Stimulated activated CD8-positive, alpha-beta memory T cell treated with anti-CD3 and anti-CD28 coated beads, Interleukin-7, amount 100 ng/mL, for 4 hours (primary cell): Measurements from ENCODE around the gene MBNL1.

Source experiments
- DNase-seq, 2 donors: peaks; one replicate each; pipeline ENCODE4 v3.0.0-alpha.2; 2020; ENCODE audit warnings: low read depth in 2 of 2

The MBNL1 gene

GRCh38 chr3:152298393-152299248 is 29.9 kb downstream of the MBNL1 start:
- DNase-seq = no peak

DNA sequence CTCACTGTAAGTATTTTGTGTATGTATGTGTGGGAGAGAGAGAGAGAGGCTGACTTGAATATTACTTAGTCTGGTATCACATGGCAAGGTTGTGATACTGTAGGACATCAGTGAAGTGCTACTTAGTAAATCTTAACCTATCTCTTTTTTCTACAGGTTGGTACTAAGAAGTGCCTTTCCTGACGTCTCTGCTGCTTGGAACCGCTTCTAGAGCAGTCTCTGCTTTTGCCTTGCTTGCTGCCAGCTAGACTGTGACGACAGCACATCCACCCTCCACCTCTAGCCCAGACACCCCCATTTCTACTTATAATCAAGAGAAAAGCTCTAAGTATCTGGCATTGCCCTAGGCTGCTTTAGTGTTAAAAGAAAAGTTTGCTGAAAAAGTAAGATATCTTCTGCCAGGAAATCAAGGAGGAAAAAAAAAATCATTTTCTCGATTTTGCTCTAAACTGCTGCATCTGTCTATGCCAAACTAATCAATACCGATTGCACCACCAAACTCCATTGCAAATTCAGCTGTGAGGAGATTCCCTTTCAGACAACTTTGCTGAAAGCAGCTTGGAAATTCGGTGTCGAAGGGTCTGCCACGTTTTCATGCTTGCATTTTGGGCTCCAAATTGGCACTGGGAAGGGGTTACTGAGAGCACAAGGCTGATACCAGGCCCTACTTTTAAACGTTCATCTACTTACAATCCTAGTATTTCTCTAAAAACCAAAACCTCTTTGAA is 30.7 kb downstream of the MBNL1 start:
- DNase-seq = no peak

DNA sequence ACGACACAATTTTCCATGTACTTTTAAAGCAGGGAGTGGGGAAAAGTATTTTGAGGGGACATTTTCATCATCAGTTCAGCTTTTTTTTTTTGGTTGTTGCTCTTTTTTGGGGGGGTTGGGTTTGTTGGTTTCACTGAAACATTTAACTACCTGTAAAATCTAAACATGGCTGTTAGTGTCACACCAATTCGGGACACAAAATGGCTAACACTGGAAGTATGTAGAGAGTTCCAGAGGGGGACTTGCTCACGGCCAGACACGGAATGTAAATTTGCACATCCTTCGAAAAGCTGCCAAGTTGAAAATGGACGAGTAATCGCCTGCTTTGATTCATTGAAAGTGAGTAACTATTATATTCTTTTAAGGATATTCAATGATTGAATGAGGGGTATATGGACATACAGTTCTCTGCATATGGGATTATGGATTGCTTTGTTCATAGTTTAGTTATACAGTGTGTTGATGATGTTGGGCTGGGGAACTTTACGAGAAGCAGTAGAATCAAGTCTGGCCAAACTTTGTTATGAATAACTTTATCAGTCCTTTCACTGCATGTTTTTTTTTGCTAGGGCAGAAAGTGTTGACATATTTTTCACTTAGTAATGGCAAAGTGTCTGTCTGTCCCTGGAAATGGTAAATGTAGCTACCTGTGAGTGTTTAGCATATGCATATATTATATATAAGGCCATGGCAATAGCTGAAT is 31.5 kb downstream of the MBNL1 start:
- no peak for DNase-seq

- no peak for DNase-seq
Observed at GRCh38 chr3:152301745-152302181, 33.0 kb downstream of the MBNL1 start.

GRCh38 chr3:152302521-152303021 is 33.8 kb downstream of the MBNL1 start:
- no peak for DNase-seq

DNA sequence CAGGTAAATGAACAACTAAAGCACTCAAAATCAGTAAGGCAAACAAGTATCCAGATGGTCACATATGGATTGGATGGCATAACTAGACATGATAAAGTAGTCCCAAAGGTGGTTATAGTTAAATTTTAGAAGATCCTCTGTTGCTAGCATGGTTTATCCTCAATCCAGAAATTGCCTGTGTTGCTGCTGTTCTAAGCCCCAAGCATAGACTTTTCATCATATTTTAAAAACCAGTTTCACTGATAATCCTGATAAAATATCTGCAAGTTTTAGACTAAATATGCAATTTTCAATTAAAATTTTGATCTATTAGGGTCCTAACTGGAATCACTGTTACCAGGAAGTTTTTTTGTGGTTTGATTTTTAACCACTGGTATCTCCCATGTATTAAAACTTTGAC is 35.4 kb downstream of the MBNL1 start:
- no peak for DNase-seq

DNA sequence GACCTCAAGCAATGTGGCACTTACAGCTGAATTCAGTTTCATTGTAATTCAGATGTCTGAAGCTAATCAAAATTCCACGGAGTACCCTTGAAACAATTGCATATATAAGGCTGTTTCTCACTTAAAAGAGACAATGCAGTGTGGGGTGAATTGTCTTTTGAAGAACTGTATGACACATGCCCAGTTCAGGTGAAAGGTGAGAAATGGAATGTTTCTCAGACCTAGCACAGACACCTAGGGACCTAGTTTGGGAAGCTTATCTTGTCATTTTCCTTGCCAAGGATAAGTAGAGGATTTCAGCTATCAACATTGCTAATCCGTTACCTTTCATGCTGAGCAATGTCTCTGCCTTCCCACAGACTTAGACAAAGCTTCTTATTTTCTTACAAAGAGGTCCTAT is 36.3 kb downstream of the MBNL1 start:
- DNase-seq = no peak

DNA sequence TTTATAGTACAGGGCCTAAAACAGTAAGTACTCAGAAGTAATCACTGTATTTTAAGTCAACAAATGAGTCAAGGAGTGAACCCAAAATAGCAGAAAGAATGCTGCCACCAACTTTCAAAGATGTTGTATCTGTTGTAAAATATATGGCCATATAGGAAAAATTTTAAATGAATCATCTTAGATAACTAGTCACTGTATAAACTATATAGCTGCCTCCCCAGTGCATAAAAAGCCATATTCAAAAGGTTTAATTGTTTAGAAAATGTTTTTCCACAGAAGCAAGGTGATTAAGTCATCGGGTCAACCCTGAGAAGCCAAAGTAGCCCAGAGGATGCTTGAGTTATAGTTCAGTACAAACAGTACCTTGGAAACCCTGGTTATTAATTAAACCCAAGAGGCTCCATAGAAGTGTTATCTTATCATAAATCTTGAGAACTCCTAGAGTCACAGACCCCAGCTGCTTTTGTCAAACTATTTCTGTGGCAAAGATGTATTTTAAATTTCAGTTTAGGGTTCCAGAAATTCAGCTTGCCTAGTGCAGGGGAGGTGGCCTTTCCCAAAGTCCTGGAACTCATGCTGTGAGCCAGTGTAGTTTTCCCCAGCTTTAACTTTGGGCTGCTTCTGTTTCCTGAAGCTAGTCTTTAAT is 39.2 kb downstream of the MBNL1 start:
- DNase-seq = no peak

DNA sequence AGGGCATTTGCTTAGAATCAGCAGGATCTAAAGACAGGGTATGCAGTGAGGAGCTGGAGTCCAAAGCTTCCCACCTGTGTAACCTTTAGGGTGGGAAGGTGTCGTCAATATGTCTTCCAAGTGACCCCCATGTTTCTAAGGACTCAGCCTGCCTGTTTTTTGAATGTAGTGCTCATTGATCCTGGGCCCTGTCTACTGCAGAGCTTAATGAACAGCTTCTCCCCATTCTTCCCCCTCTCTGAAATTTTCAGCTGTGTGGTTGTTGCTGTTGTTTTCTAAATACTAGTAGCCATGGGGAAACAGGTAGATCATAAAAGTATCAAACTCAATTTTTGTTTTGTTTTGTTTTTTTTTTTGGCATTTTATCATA is 39.7 kb downstream of the MBNL1 start:
- DNase-seq = no peak

GRCh38 chr3:152309031-152309430 is 40.3 kb downstream of the MBNL1 start:
- DNase-seq = no peak

GRCh38 chr3:152309535-152310307 is 41.0 kb downstream of the MBNL1 start:
- DNase-seq = no peak

DNA sequence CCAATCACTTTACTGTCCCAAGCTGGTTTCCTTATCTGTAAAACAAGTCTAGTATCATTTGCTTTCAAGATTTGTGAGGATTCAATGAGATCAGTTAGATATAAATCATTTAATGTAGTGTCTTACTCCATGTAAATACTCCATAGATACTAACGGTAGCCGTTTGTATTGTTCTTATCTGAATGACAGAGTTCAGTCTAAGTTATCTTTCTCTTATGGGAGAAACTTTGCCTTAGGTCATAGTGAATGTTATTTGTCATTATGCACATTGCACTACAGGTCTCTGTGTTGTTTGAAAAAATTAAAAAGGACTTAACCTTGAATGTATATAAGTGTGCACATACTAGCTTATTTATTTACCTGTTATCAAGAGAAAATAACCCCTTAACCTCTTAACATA is 44.7 kb downstream of the MBNL1 start:
- DNase-seq = no peak

DNA sequence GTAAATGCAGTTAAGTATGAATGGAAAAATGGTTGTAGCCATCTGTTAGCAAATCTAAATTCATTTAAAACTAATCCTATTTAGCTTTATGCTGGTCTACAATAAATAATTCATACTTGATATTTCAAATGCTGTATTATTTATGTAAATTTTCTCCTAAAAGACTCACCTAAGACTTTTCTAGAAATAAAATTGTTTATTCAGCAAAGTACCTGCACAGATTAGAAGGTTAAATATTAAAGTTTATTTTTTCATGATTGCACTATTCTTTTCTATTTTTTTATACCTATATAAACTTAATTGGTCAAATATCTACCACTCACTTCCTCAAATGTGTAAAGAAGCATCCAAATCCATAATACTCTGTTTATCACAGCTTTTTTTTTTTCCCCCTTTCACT is 45.2 kb downstream of the MBNL1 start:
- no peak for DNase-seq

DNA sequence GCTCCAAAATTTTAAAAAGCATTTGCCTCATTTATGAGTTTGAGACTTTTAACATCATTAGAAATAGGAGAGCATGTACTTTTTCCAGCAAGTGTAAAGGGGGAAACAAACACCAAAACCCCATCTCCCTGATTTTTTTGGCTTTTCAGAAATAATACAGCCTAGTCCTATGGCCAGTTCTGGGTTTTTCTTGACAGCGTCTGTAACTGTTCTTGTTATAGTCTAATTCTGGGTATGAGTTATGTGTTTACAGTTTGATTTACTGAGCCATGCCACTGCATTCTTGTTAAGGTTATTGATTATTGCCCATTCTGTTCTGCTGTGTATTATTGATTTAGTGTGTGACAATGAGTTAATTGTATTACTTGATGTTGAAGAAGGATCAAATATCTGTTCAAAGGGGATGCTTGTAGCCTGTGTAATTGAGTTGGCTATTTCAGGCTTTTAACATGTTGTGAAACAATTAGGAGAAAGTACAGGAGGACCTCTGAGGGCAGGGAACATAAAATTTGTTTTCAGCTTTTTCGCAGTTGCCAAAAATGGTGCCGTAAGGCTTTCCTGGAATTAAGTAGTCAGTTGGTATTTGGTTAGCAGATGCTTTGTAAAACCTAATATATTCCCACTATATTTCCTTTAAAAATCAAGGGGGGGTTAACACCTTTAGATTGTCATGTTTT is 46.1 kb downstream of the MBNL1 start:
- DNase-seq = no peak

GRCh38 chr3:152315623-152316022 is 46.9 kb downstream of the MBNL1 start:
- no peak for DNase-seq

GRCh38 chr3:152316318-152316717 is 47.6 kb downstream of the MBNL1 start:
- DNase-seq = no peak

- DNase-seq = no peak
Observed at GRCh38 chr3:152317184-152317583, 48.5 kb downstream of the MBNL1 start.

DNA sequence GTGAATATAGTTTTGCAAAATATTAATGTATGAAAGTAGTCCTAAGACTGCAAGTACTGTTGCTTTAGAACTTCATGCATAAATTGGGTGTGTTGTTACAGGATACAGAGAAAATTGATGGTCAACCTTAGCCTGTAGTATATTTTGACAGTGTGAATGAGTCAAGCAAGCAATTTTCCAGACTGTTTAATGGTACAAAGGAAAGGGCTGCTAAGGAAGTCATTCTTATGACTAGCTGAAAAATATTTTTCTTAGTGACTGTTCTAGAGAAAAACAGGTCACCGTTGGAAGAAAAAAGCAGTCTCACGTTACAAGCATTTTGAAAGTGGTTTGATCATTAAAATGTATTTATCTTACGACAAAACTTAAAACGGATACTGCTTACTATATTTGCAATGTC is 49.2 kb downstream of the MBNL1 start:
- no peak for DNase-seq

GRCh38 chr3:152318512-152318911 is 49.8 kb downstream of the MBNL1 start:
- DNase-seq = no peak

DNA sequence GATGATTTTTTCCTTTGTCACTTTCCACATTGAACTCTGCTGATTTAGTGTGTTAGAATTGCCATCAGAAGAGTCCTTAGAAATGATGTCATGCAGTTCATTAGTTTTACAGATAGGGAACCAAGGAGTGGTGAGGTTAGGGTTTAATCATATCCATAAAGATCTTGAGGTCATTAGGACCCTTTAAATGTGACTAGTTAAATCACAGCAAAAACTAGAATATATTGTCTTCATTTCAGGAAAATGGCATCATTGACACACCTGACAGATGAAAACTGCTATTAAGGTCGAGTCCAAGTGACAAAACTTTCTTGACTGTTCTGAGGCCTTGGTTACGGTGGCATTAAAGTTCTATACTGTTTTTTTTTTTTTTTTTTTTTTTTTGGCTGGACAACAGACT is 50.5 kb downstream of the MBNL1 start:
- DNase-seq = no peak
